IMR-90 (cell line): ENCODE measurements around the gene ZCCHC14. TPM values are rescaled to one million over a fixed set of nuclear protein-coding genes. Genes with fewer than 3 reads are reported as not detected.

Source experiments
- ATAC-seq: fragments of 200-7000 bp; cut with Tn5 transposase; 2 replicates; pipeline ENCODE4 v1.9.1; 2020; ENCODE audit warnings: low read depth, mild to moderate bottlenecking, moderate library complexity
- BruUV-seq: library from RNA; stranded (reverse); fragments of 400-500 nt; replicated peaks from 2 replicates; lab custom pipeline; 2021; lab: Mats Ljungman, UMichigan
- CTCF ChIA-PET: fragments of 300-600 bp; formaldehyde crosslinking; extraction: SDS; loops from one replicate; lab custom pipeline; 2021; ENCODE audit warnings: antibody characterized with exemption; lab: Yijun Ruan, JAX
- POLR2A ChIA-PET: fragments of 300-600 bp; sonication (Branson Sonifier 250); formaldehyde crosslinking; loops from one replicate; lab custom pipeline; 2022; ENCODE audit warnings: antibody characterized with exemption; ENCODE audit not compliant: unreplicated experiment; lab: Charles Lee
- DNase-seq: peaks from one replicate; pipeline ENCODE4 v3.0.0; 2013
- H2AFZ ChIP-seq: replicated peaks from 2 replicates; pipeline ENCODE3; 2013; ENCODE audit warnings: low read length, mild to moderate bottlenecking; ENCODE audit not compliant: poor library complexity
- H2AK5ac ChIP-seq: 2 replicates; pipeline ENCODE4 v1.6.1; 2013; ENCODE audit warnings: low read depth, low read length, inconsistent platforms
- H2AK9ac ChIP-seq: replicated peaks from 2 replicates; pipeline ENCODE3; 2013; ENCODE audit warnings: mild to moderate bottlenecking, low read depth, low read length, moderate library complexity; ENCODE audit not compliant: poor library complexity
- H2BK120ac ChIP-seq: 2 replicates; pipeline ENCODE4 v1.6.1; 2013; ENCODE audit warnings: low read depth, low read length, inconsistent platforms
- H2BK15ac ChIP-seq: 3 replicates; pipeline ENCODE4 v1.6.1; 2013; ENCODE audit warnings: low read depth, low read length, inconsistent platforms
- H2BK20ac ChIP-seq: 2 replicates; pipeline ENCODE4 v1.6.1; 2013; ENCODE audit warnings: low read depth, mild to moderate bottlenecking, inconsistent platforms, low read length, moderate library complexity
- H2BK5ac ChIP-seq: 2 replicates; pipeline ENCODE4 v1.6.1; 2013; ENCODE audit warnings: mild to moderate bottlenecking, low read depth, low read length, inconsistent platforms; ENCODE audit not compliant: poor library complexity, severe bottlenecking
- H3K14ac ChIP-seq: replicated peaks from 2 replicates; pipeline ENCODE4 v1.6.1; 2013; ENCODE audit warnings: low read depth, low read length, inconsistent platforms
- H3K18ac ChIP-seq: 2 replicates; pipeline ENCODE4 v1.6.1; 2013; ENCODE audit warnings: low read depth, low read length, control low read depth
- H3K23ac ChIP-seq: 2 replicates; pipeline ENCODE4 v1.6.1; 2013; ENCODE audit warnings: low read depth, low read length, inconsistent platforms
- H3K27ac ChIP-seq: 2 replicates; pipeline ENCODE4 v1.5.1; 2013; ENCODE audit warnings: mild to moderate bottlenecking, control low read depth, low read length; ENCODE audit not compliant: insufficient read depth
- H3K27me3 ChIP-seq: 2 replicates; pipeline ENCODE4 v1.6.1; 2013; ENCODE audit warnings: low read length; ENCODE audit not compliant: control insufficient read depth, insufficient read depth
- H3K36me3 ChIP-seq: 2 replicates; pipeline ENCODE4 v1.6.1; 2013; ENCODE audit warnings: low read length, mixed read lengths; ENCODE audit not compliant: control insufficient read depth, insufficient read depth
- H3K4ac ChIP-seq: 2 replicates; pipeline ENCODE4 v1.6.1; 2013; ENCODE audit warnings: low read depth, low read length, inconsistent platforms
- H3K4me1 ChIP-seq: 2 replicates; pipeline ENCODE4 v1.6.1; 2013; ENCODE audit warnings: low read length, mixed read lengths; ENCODE audit not compliant: control insufficient read depth, insufficient read depth
- H3K4me2 ChIP-seq: 2 replicates; pipeline ENCODE4 v1.6.1; 2013; ENCODE audit warnings: low read depth, mild to moderate bottlenecking, control low read depth, low read length, moderate library complexity
- H3K4me3 ChIP-seq: 2 replicates; pipeline ENCODE4 v1.5.1; 2013; ENCODE audit warnings: low read depth, mild to moderate bottlenecking, control low read depth, low read length, moderate library complexity; ENCODE audit not compliant: insufficient read depth
- H3K56ac ChIP-seq: 2 replicates; pipeline ENCODE4 v1.6.1; 2013; ENCODE audit warnings: low read length, inconsistent platforms; ENCODE audit not compliant: insufficient read depth; ENCODE audit errors: extremely low read depth
- H3K79me1 ChIP-seq, 2 experiments: 2 replicates each; pipeline ENCODE4 v1.6.1; 2013; ENCODE audit warnings: low read length in 2 of 2, inconsistent platforms in 1 of 2, low read depth in 1 of 2
- H3K9ac ChIP-seq: 2 replicates; pipeline ENCODE4 v1.6.1; 2013; ENCODE audit warnings: low read depth, low read length, control low read depth
- H3K9me1 ChIP-seq: 2 replicates; pipeline ENCODE4 v1.6.1; 2013; ENCODE audit warnings: low read length, inconsistent platforms; ENCODE audit not compliant: insufficient read depth
- H3K9me3 ChIP-seq: 2 replicates; pipeline ENCODE4 v1.6.1; 2013; ENCODE audit warnings: low read length; ENCODE audit not compliant: control insufficient read depth, insufficient read depth
- H4K20me1 ChIP-seq: 2 replicates; pipeline ENCODE4 v1.6.1; 2013; ENCODE audit warnings: low read length, inconsistent platforms; ENCODE audit not compliant: insufficient read depth
- H4K5ac ChIP-seq: 2 replicates; pipeline ENCODE4 v1.6.1; 2013; ENCODE audit warnings: mild to moderate bottlenecking, low read depth, low read length, control low read depth
- H4K8ac ChIP-seq, 2 experiments: 2 replicates each; pipeline ENCODE4 v1.6.1; 2013; ENCODE audit warnings: low read depth in 2 of 2, low read length in 2 of 2, control low read depth in 1 of 2, inconsistent platforms in 1 of 2
- H4K91ac ChIP-seq: 2 replicates; pipeline ENCODE4 v1.6.1; 2013; ENCODE audit warnings: low read depth, low read length, inconsistent platforms; ENCODE audit not compliant: insufficient read depth
- CHD1 ChIP-seq: IDR thresholded peaks from 2 replicates; pipeline ENCODE4 v1.6.1; 2012; ENCODE audit warnings: low read depth, low read length, improper control_type of control experiment
- MAFK ChIP-seq: IDR thresholded peaks from 2 replicates; pipeline ENCODE4 v1.6.1; 2012; ENCODE audit warnings: low read depth, low read length, improper control_type of control experiment
- WGBS, 2 experiments: methylation state at CpG; one replicate each; pipeline versions ENCODE4 v1.1.5 to v1.1.7; 2013; ENCODE audit warnings: missing lambda C conversion rate in 2 of 2; ENCODE audit not compliant: insufficient read length in 1 of 2; ENCODE audit errors: extremely low coverage in 2 of 2; 5-methylcytosine and 5-hydroxymethylcytosine counted together
- dilution Hi-C: fragments of 300-500 bp; cut with HindIII; formaldehyde crosslinking; loops from one replicate; pipeline ENCODE4 v1.14.3; 2018; ENCODE audit warnings: low sequenced_read_pairs; ENCODE audit not compliant: unreplicated experiment
- in situ Hi-C: fragments of 300-500 bp; cut with MboI; formaldehyde crosslinking; loops from 3 replicates; pipeline ENCODE4 v1.14.3; 2019; ENCODE audit warnings: low sequenced_read_pairs, inconsistent platforms, mixed read lengths
- intact Hi-C: fragments of 100-400 bp; cut with micrococcal nuclease; formaldehyde crosslinking; loops from 2 replicates; pipeline ENCODE4 v1.10.0; 2022
- polyA plus RNA-seq, 3 experiments: library from polyadenylated mRNA; depleted of rRNA; stranded (reverse); fragments of >200 nt; gene quantifications; 2 replicates each; pipeline ENCODE4 v1.2.3, GENCODE V29; 2012; ENCODE audit warnings: low replicate concordance in 1 of 3
- total RNA-seq: library from RNA; depleted of rRNA; stranded (reverse); fragments of >200 nt; gene quantifications from 2 replicates; pipeline ENCODE4 v1.2.3, GENCODE V29; 2012

ZCCHC14 gene
- total and polyA plus RNA-seq, 2 of the 4 experiments (the other 2 are of a cell fraction) = 2.5 to 5.3 TPM

GRCh38 chr16:87410530-87410929 is 82.3 kb downstream of the ZCCHC14 start:
- H3K4me2 ChIP-seq = no peak overlapping the region
- intact Hi-C loops = no loop called here
- no peak overlapping the region for H4K8ac ChIP-seq
- no peak overlapping the region for H3K14ac ChIP-seq
- H3K4me3 ChIP-seq = no peak overlapping the region
- H3K9me3 ChIP-seq = no peaks in the 10 kb centered on the region
- no peak for DNase-seq
- dilution Hi-C loops = no loop called here
- no peak overlapping the region for H3K9ac ChIP-seq
- no peak overlapping the region for H3K18ac ChIP-seq
- H3K4me1 ChIP-seq = no peaks in the 10 kb centered on the region
- H3K27ac ChIP-seq = no peak overlapping the region
- peaks cover 3 to 10% of the 10 kb centered on the region in 2 experiments; a peak in 2 of 4 replicates for H3K79me1 ChIP-seq
- H2AFZ ChIP-seq = no peak overlapping the region
- no peak overlapping the region for H2BK15ac ChIP-seq
- in situ Hi-C loops = loop anchor here (25.0 kb wide), 1 partner anchor 352 kb away; the partner anchor contains the start of gene KLHDC4
- H4K5ac ChIP-seq = no peak overlapping the region
- H4K20me1 ChIP-seq = peaks cover 19% of the 10 kb centered on the region
- no peak overlapping the region for H2BK20ac ChIP-seq
- H3K56ac ChIP-seq = no peak overlapping the region
- ChIA-PET CTCF (interaction anchor here (1.4 kb wide), 1 partner anchor 226 kb away, joined by 3 read pairs; no protein-coding TSS in a partner anchor), POLR2A (no interaction called here)
- WGBS, 2 experiments = 95% methylated on average over 6 of the region's 11 CpGs; no CpG with 5 or more reads in 1 of the 2 experiments
- H2BK120ac ChIP-seq = no peak overlapping the region
- no peak overlapping the region for H3K4ac ChIP-seq
- TF ChIP-seq MAFK (peak; percentile 51), CHD1 (no peak)
- ATAC-seq = no peak
- no peak overlapping the region for H2AK5ac ChIP-seq
- no peak overlapping the region for H2BK5ac ChIP-seq
- H3K23ac ChIP-seq = no peak overlapping the region
- H3K36me3 ChIP-seq = peaks cover 62% of the 10 kb centered on the region
- H2AK9ac ChIP-seq = no peak overlapping the region
- no TSS peak for BruUV-seq
- H3K9me1 ChIP-seq = peaks cover 6% of the 10 kb centered on the region; the same call in 1 of the 2 replicates
- H4K91ac ChIP-seq = no peak overlapping the region
- no peaks in the 10 kb centered on the region for H3K27me3 ChIP-seq
